Mammary epithelial cell (primary cell): ENCODE data around the gene SUSD6.

Source experiments
- CTCF ChIP-seq, 2 donors: IDR thresholded peaks in 1 of 2; conservative IDR thresholded peaks in 1 of 2; 2 replicates each; pipeline ENCODE4 v1.5.1; 2011 to 2012; ENCODE audit warnings: inconsistent platforms in 2 of 2, low read length in 2 of 2, mild to moderate bottlenecking in 2 of 2, control low read depth in 1 of 2, low read depth in 1 of 2; ENCODE audit not compliant: insufficient read depth in 1 of 2; ENCODE audit errors: extremely low read depth in 1 of 2
- EZH2 ChIP-seq: IDR thresholded peaks from 2 replicates; pipeline ENCODE4 v1.6.1; 2012; ENCODE audit warnings: low read length, inconsistent platforms, borderline replicate concordance

GRCh38 chr14:69704319-69704718 is 92.9 kb downstream of the SUSD6 start:
- TF ChIP-seq CTCF (conservative IDR thresholded peaks at IDR 0.05 in 1 of 2, IDR thresholded peaks at IDR 0.05 in 1 of 2; ENCODE audit: extremely low read depth in 1 of 2, insufficient read depth in 1 of 2, low read depth in 1 of 2, low read length in 2 of 2): no peak
- TF ChIP-seq EZH2: no peak
